NCI-H82 treated with DMSO at 0.1 percent for 48 hours (cell line): ENCODE measurements around the gene TMEM259.
"Not testable (repeated sequence)": the region's sequence is repeated elsewhere in the genome, so short reads cannot be mapped to it uniquely, and the experiment has no call there.

Experiments
- DNase-seq: peaks from one replicate; lab custom pipeline; 2025; ENCODE audit not compliant: unreplicated experiment; lab: John Stamatoyannopoulos, UW

The TMEM259 gene

DNA sequence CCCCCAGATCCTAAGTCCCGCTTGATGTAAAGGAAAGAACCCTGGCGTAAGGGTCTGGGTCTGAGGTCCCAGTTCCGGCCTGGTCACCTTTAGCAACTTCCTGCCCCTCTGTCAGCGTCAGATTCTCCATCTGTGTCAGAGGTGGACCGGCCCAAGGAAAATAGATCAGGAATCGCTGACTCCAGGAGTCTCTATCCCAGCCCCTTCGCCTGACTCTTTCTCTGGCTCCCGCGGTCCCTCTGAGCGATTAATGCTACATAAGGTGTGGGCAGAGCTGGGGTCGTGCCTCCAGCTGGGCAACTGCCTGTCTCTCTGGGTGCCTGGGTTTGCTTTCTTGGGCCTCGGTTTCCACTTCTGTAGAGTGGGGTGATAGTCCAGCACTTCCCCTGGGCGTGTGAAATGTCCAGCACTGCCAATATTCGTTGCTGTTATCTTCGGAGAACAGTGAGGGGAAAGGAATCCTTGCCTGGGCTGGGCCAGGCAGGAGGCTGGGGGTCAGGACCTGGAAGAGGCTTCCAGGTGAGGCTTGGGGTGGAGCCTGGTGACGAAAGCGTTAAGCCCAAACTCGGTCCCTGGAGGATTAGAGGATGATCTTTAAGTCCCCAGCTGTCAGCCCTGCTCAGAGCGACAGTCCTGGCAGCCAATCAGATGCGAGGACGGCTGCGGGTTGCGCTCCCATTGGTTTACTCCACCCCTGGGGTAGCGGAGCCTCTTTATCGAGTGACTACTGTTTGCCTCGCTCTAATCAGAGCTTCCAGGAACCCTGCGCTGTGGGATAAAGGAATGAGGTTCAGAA, 19.8 kb upstream of the TMEM259 start:
- peak; percentile 89 for DNase-seq

DNA sequence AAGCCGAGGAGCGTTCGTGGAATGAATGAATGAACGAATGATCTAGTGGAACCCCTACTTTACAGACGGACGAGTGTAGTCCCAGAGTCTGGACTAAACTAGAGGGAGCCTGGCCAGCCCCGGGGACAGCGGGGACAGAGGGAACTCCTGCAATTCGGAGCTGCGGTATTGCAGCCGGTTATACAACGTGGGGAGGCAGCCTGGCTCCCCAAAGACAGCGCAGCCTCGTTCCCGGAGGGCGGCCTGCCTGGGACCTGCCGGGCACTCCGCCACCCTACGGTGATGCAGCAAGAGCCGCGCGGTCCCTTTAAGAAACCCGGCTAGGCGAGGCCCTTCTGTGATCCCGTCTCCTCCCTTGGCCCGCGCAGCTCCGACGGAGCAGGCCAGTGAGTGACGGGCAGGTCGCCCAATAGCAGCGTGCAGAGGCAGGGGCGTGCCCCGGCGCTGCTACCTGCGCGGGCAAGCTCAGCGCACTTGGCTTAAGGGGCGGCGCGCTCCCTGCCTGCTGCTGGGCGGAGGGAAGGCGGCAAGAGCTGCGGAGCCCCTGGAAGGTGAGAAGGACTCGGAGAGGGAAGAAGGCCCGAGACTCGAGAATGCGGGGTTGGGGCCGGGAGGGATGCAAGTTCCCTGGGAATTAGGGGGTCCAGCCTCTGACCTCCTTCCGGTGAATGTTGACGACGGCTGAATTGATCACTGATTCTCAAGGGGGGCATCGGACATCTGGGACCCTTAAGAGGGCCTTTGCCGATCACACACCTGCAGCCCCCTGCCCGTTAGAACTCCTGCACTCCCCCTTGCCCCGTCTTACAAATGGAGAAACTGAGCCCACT, 18.9 kb upstream of the TMEM259 start, which contains the start of gene ABCA7:
Gene ABCA7 (plus strand): TSS at position 462 of the 830 bp plus-strand sequence. CDS start 1,255 bp downstream, outside the sequence.
- DNase-seq = peak; percentile 89

DNA sequence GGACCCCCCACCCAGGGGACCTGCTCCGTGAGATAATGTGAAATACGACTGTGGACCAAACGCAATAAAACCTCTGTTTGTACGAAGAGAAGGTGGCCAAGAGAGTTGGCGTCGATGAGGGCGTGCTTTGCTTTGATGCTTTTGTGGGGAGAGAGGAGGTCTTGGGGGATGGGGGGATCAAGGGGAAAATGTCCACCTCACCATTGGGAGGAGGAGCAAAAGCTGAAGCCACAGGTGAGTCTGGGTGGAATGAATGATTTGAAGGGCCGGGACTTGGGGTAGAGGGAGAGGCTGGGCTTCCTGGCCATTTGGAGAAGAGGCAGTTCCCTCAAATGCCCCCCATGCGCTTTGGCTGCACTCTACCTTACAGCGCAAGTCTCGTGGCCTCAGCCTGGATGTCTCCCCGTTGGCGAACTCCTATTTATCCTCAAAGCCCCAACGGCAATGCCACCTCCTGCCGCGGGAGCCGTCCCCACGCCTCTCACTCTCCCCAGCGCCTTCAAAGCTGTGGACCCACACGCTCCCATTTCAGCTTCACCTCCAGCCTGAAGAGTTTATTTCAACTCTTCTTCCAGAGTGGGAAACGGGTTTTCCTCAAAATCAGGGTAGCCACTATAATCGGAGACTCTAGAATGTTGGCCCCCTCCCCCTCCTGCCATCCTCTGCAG, 18.2 kb upstream of the TMEM259 start:
- no peak for DNase-seq

DNA sequence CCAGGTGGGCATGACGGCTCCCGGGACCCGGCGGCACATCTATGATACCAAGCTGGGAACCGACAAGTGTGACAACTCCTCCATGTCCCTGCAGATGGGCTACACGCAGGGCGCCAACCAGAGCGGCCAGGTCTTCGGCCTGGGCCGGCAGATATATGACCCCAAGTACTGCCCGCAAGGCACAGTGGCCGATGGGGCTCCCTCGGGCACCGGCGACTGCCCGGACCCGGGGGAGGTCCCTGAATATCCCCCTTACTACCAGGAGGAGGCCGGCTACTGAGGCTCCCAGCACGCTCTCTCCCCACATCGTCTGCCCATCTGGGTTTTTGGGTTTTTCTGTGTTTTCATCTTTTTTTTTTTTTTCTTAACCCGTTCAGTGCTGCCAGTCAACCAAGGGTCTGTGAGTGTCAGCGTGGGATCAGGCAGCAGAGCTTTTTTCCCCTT, 16.7 kb upstream of the TMEM259 start:
- DNase-seq = no peak

DNA sequence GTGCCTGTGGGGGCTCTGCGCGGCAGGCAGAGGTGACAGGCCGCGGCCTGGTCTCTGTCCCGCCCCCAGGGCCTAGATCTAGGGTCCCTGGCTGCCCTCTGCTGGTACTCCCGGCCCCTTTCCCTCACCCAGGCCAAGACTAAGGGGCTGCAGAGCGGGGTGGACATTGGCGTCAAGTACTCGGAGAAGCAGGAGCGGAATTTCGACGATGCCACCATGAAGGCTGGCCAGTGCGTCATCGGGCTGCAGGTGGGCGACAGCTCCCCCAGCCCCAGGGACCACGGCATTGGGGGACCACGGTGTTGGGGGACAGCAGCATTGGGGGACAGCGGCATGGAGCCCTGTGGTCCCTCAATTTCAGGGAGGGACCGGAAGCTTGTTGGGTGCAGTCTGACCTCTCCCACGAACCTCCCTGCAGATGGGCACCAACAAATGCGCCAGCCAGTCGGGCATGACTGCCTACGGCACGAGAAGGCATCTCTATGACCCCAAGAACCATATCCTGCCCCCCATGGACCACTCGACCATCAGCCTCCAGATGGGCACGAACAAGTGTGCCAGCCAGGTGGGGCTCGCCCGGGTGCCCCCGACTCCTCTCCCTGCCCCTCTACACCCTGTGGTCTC, 15.2 kb upstream of the TMEM259 start:
- DNase-seq = no peak

DNA sequence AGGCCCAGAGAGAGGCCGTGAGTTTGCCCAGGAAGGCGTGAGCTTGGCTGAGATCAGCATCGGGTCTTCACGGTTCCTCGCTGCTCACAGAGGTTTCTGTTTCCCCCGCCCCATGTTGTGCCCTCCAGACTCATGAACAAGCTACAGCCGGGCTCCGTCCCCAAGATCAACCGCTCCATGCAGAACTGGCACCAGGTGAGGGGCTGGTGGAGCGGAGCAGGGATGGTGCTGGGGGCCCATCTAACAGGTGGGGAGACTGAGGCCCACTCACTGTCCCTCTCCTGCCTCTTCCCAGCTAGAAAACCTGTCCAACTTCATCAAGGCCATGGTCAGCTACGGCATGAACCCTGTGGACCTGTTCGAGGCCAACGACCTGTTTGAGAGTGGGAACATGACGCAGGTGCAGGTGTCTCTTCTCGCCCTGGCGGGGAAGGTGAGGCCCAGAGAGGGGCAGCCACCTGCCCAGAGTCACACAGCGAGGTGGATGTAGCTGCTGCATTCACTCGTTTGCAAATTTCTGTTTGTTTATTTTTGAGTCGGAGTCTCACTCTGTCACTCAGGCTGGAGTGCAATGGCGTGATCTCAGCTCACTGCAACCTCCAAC, 11.4 kb upstream of the TMEM259 start:
- DNase-seq = no peak

DNA sequence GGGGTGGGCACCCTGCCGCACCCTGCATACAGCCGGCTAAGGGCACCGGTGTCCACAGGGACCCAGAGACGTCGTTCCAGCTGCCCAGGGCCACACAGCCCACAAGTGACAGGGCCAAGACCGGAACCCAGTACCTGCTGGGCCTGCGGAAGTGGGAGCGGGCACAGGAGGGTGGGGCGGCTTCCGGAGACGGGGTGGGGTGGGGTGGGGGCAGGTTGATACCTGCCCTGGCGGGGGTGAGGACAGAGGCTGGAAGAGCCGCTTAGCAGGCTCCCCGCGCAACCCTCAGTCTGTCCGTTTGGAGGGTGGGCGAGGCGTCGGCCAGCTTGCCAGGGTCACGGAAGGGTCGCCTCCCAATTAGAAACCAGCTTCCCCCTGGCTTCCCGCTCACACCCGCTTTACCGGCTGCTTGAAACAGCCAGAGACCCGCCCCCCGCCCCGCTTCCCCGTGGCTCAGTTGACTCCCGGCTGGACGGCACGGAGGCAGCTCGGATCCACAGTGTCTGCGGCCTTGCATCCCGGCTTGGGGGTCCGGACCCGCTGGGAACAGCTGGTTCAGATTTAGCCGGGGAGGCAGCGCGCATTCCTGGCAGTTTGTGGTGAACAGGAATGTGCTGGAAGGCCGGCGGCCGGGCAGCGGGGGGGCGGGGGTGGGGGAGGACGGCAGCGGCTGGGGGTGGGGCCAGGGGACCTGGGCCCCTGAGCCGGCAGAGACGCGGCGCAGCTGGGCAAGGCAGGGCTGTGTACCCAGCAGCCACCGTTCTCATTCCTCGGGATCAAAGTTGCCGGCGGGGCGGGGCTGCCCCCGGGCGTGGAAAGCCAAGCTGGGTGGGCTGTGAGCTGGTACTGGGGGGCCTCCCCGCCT, 7.4 kb upstream of the TMEM259 start:
- no peak for DNase-seq

DNA sequence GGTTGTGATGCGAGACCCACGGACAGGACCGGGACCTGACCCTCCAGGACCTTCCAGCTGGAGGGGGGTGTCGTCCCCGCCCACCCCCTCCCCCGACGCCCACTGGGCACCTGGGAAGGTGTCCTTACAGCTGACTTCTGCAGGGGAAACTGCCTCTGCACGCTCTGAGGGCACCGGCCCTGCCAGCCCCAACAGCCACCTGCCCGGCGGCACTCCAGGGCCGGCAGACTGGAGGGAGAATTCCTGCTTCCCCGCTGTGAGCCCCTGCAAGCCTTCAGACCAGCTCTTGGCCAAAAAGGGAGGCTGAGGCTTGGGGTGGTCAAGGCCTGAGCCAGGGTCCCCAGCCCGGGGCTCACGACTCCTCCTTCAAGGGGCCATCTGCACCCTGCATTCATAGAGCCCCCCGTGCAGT, 6.7 kb upstream of the TMEM259 start:
- no peak for DNase-seq

DNA sequence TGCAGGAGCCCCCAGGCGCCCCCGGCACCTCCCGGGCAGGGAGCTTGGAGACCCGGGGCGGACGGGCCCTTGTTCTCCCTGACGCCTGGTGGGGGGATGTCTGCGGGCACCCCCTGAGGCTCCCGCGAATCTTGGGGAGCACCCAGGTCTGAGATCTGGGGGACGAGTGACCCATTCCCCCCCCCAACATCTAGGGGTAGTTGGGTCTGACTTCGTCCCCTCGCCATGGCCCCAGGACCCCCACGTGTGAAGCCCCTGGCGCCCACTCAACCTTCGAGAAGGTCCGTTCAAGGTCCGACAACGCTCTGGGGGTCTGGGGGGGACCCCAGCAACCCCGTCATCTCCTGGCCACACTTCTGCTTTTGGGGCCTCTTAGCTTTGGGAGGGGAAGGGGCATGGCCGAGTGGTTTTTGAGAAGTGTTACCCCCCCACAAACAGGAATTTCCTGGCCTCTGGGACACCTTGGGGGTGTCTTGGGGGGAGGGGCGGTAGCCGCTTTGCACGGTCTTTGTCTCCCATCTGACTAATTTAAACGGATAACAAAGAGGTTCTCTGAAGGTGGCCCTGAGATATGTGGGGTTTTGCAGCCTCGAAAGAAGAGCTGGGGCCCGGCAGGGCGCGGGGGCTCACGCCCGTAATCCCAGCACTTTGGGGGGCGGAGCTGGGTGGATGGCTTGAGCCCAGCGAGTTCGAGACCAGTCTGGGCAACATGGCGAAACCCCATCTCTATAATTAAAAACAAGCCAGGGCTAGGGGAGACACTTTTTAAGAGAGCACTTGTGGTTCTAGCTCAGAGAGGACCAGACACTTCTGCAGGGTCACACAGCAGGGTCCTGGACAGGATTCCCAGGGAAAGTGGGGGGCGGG, 6.1 kb upstream of the TMEM259 start:
- DNase-seq = no peak

DNA sequence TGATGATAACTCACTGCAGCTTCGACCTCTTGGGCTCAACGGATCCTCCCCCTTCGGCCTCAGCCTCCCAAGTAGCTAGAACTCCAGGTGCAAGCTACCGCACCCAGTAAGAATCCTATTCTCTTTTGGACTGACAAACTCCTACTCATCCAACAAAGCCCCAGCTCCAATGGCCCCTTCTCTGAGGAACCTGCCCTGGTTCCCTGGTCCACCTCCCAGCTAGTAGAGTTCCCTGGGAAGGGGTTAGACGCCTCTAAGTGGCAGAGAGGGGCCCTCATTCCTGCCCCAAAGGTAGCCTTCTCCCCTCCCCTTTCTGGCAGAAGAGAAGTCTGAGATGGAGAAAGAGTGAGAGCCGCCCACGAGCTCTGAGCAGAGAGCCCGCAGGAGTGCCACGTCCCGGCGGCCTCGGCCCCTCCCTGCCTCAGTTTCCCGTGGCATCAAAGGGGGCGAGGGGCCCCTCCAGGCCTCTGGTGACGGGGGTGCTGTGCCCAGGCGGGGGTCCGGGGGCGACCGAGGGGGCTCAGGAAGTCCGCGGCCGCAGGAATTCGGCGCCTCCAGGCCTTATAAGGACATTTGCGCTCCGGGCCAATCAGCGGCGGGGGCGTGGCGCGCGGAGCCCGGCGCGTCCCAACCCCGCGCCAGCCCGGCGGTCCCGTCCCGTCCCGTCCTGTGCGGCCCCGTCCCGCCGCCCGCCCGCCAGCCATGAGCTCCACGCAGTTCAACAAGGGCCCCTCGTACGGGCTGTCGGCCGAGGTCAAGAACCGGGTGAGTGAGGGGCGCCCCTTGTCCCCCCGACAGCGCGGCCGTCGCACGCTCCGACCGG, 5.2 kb upstream of the TMEM259 start, which contains the start of gene CNN2:
Gene CNN2 (plus strand): TSS at position 649 of the 823 bp plus-strand sequence. CDS start 54 bp downstream, at position 703.
- DNase-seq = no peak

DNA sequence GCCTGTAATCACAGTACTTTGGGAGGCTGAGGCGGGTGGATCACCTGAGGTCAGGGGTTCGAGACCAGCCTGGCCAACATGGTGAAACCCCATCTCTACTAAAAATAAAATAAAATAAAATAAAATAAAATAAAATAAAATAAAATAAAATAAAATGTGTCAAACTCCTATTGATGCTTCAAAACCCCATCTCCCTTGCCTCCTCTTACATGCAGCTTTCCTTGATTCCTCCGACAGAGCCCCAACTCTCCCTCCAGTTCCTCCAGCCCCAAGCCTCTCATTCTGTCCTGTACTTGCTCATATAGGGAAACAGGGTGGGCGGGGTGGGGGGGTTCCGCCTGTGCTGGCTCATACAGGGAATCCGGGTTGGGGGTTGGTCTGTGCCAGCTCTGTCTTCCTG, 4.2 kb upstream of the TMEM259 start:
- not testable (repeated sequence) for DNase-seq

DNA sequence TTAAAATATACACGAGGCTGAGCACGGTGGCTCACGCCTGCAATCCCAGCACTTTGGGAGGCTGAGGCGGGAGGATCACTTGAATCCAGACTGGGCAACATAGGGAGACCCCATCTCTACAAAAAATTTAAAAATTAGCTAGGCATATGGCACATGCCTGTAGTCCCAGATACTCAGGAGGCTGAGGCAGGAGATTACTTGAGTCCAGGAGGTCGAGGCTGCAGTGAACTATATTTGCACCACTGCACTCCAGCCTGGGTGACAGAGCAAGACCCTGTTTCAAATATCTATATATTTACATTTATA, 2.9 kb upstream of the TMEM259 start:
- DNase-seq = not testable (repeated sequence)

DNA sequence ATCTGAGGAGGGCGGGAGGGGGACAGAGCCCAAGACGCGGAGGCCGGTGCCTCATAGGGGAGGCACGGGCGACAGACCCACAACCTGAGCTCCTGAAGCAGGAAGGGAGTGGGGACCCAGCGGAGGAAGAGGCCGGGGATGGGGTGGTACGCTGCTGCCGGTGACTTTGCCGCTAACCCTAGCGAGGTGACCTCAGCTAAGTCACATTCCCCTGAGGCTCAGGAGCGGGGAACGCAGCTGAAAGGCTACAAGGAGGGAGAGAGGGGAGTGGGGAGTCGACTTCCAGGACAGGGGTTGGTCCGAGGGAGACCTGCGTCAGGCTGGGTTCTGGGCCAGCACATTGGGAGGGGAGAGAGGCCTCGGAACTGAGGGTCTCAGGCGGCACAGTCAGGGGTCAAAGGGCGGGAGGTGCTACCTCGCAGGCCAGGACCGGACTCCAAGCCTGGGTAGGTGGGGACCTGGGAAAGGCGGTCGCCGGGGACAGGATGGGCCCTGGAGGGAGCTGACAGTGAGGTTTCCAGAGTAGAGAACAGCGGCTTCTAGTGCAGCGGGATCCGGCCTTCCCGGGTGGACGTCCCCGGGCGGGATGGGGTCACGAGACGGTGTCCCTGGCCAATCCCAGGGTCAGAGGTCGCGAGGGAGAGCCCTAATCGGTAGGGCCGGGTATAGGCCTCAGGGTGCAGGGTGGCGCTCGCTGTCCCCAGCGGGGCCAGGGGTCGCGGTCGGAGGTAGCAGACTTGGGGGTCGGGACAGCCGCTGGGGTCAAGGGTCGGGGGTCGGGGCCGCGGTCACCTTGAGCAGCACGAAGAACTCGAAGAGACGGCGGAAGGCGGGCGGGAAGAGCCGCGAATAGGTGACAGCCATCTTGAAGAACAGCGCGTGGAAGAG, 699 bp downstream of the TMEM259 start:
- DNase-seq = no peak

DNA sequence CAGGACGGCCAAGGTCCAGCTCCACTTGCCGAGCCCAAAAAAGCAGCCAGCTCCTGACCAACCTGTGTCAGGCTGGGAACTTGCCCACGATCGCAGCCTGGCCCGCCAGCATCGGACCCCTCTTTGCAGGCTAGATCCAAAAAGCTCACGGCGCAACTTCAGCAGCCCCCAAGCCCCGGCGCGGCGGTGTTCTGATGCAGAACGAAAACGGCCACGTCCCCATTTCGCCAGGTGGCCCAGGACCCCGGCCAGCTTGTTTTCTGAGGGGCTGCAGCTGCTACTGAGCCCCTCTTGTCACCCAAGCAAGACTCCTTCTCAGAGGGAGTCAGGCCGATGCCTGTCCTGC, 1.3 kb downstream of the TMEM259 start:
- no peak for DNase-seq

DNA sequence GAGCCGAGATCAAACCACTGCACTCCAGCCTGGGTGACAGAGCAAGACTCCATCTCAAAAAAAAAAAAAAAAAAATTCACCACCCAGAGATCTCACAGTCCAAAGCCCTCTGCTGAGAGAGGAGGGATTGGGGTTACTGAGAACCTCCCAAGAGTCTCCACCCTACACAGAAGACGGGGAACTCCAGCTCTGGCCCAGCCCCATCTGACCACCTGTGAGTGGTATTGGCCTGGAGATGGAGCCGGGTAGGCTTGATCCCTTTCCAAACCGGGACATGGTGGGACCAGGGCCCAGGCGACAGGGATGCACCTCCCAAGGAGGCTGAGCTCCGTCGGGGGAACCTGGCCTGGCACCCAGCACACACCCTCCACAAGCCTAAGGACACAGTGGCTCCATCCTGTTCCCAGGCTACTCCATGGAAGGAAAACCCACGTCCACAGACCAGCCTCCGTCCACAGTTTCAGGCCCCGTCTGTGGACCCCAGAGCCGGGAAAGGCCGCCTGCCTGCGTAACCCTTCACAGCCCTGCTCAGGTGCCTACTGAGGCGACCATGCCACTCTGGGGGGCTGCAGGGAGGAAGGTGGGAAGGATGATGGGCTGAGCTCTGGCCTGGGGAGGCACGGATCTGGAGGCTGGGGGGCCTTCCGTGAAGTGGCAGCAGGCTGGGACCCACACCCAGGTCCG, 1.8 kb downstream of the TMEM259 start:
- DNase-seq = no peak

DNA sequence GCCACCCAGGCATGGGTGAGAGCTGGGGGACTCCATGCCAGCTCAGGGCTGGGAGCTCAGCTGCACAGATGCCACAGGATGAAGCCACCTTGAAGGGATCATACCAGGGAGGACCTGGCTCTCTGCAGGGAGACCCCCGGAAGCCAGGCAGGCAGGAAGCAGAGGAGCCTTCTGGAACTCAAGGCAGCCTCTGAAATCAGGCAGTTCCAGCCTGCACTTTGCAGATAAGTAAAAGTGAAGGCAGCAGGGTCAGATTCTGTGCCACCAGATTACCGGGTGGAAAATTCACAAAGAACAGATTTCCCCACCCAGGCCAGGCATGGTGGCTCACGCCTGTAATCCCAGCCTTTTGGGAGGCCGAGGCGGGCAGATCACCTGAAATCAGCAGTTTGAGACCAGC, 2.5 kb downstream of the TMEM259 start:
- no peak for DNase-seq

DNA sequence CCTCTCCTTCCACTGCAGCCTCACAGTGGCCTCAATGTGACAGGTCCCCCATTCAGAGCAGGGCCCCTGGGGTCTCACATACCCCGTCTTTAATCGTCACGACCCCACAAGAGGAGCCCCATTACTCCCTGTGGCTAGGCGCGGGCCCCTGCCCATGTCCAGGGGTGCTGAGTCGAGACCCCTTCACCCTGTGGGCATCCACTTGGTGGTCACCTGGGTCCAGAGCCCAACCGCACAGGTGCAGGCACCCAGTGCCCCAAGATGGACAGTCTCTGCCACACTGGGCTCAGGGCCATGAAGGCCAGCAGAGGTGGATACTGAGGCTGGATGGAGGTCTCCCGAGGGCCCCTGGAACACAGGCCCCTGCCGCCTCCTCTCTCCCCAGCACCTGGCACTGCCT, 3.0 kb downstream of the TMEM259 start:
- no peak for DNase-seq
